H9 (cell line): ENCODE measurements around the gene HTR5A. TPM values are rescaled to one million over a fixed set of nuclear protein-coding genes. Genes with fewer than 3 reads are reported as not detected.

Experiments used
- DNase-seq: peaks from one replicate; pipeline ENCODE4 v3.0.0-alpha.2; 2017
- H2AFZ ChIP-seq: one replicate; pipeline ENCODE4 v1.6.1; 2013; ENCODE audit warnings: mild to moderate bottlenecking, low read length, control low read depth, moderate library complexity
- H2AK5ac ChIP-seq: 2 replicates; pipeline ENCODE4 v1.6.1; 2013; ENCODE audit warnings: low read length, control low read depth, mixed read lengths; ENCODE audit not compliant: insufficient read length
- H2BK120ac ChIP-seq: one replicate; pipeline ENCODE4 v1.6.1; 2013; ENCODE audit warnings: low read depth, mild to moderate bottlenecking, low read length, control low read depth, inconsistent platforms; ENCODE audit not compliant: poor library complexity, severe bottlenecking
- H2BK12ac ChIP-seq: 2 replicates; pipeline ENCODE4 v1.6.1; 2013; ENCODE audit warnings: low read length, control low read depth, mixed read lengths, low read depth; ENCODE audit not compliant: insufficient read length
- H2BK15ac ChIP-seq: 2 replicates; pipeline ENCODE4 v1.6.1; 2013; ENCODE audit warnings: low read depth, low read length, control low read depth
- H2BK20ac ChIP-seq: one replicate; pipeline ENCODE4 v1.6.1; 2013; ENCODE audit warnings: low read depth, mild to moderate bottlenecking, low read length, control low read depth, inconsistent platforms; ENCODE audit not compliant: poor library complexity, severe bottlenecking
- H2BK5ac ChIP-seq: 2 replicates; pipeline ENCODE4 v1.6.1; 2013; ENCODE audit warnings: low read length, control low read depth, mixed read lengths; ENCODE audit not compliant: insufficient read length
- H3K14ac ChIP-seq: 2 replicates; pipeline ENCODE4 v1.6.1; 2013; ENCODE audit warnings: low read length, control low read depth; ENCODE audit not compliant: insufficient read depth
- H3K18ac ChIP-seq: 2 replicates; pipeline ENCODE4 v1.6.1; 2013; ENCODE audit warnings: low read depth, mild to moderate bottlenecking, mixed read lengths, low read length, control low read depth; ENCODE audit not compliant: insufficient read length
- H3K23ac ChIP-seq: 2 replicates; pipeline ENCODE4 v1.6.1; 2013; ENCODE audit warnings: low read length, control low read depth, mixed read lengths, low read depth; ENCODE audit not compliant: insufficient read length
- H3K23me2 ChIP-seq: 2 replicates; pipeline ENCODE4 v1.6.1; 2013; ENCODE audit warnings: low read depth, mild to moderate bottlenecking, mixed read lengths, low read length, control low read depth; ENCODE audit not compliant: insufficient read length, poor library complexity, severe bottlenecking
- H3K27ac ChIP-seq: 2 replicates; pipeline ENCODE4 v1.5.1; 2013; ENCODE audit warnings: low read length, control low read depth, mixed read lengths, low read depth; ENCODE audit not compliant: insufficient read length
- H3K27me3 ChIP-seq: 2 replicates; pipeline ENCODE4 v1.6.1; 2013; ENCODE audit warnings: low read length, control low read depth, inconsistent platforms; ENCODE audit not compliant: insufficient read depth
- H3K4ac ChIP-seq: 2 replicates; pipeline ENCODE4 v1.6.1; 2013; ENCODE audit warnings: low read depth, mild to moderate bottlenecking, control low read depth, inconsistent platforms, low read length, moderate library complexity
- H3K4me1 ChIP-seq: 2 replicates; pipeline ENCODE4 v1.6.1; 2013; ENCODE audit warnings: low read length, control low read depth, inconsistent platforms; ENCODE audit not compliant: insufficient read depth
- H3K4me2 ChIP-seq: 2 replicates; pipeline ENCODE4 v1.6.1; 2013; ENCODE audit warnings: low read length, control low read depth, mixed read lengths; ENCODE audit not compliant: insufficient read length, insufficient read depth
- H3K56ac ChIP-seq: 2 replicates; pipeline ENCODE4 v1.6.1; 2013; ENCODE audit warnings: low read depth, mild to moderate bottlenecking, mixed read lengths, low read length, control low read depth; ENCODE audit not compliant: insufficient read length
- H3K79me1 ChIP-seq: 2 replicates; pipeline ENCODE4 v1.6.1; 2013; ENCODE audit warnings: low read depth, mild to moderate bottlenecking, moderate library complexity, low read length, control low read depth, inconsistent platforms; ENCODE audit not compliant: insufficient read depth, poor library complexity, severe bottlenecking
- H3K79me2 ChIP-seq: 2 replicates; pipeline ENCODE4 v1.6.1; 2013; ENCODE audit warnings: low read length, control low read depth, inconsistent platforms; ENCODE audit not compliant: insufficient read depth
- H3K9ac ChIP-seq: 2 replicates; pipeline ENCODE4 v1.6.1; 2013; ENCODE audit warnings: low read length, control low read depth, mixed read lengths; ENCODE audit not compliant: insufficient read length; ENCODE audit errors: extremely low read depth
- H3K9me3 ChIP-seq: one replicate; pipeline ENCODE4 v1.6.1; 2013; ENCODE audit warnings: low read depth, low read length, inconsistent platforms; ENCODE audit not compliant: control insufficient read depth
- H3T11ph ChIP-seq: one replicate; pipeline ENCODE4 v1.6.1; 2013; ENCODE audit warnings: mild to moderate bottlenecking, low read length, control low read depth, inconsistent platforms
- H4K20me1 ChIP-seq: one replicate; pipeline ENCODE4 v1.6.1; 2013; ENCODE audit not compliant: control insufficient read depth, insufficient read length, insufficient read depth
- H4K5ac ChIP-seq: 2 replicates; pipeline ENCODE4 v1.6.1; 2013; ENCODE audit warnings: low read depth, mild to moderate bottlenecking, mixed read lengths, low read length, control low read depth; ENCODE audit not compliant: insufficient read length
- H4K8ac ChIP-seq: replicated peaks from 2 replicates; pipeline ENCODE4 v1.6.1; 2013; ENCODE audit warnings: low read length, control low read depth, mixed read lengths, low read depth; ENCODE audit not compliant: insufficient read length
- H4K91ac ChIP-seq: 2 replicates; pipeline ENCODE4 v1.6.1; 2013; ENCODE audit warnings: low read depth, mild to moderate bottlenecking, moderate library complexity, mixed read lengths, low read length, control low read depth; ENCODE audit not compliant: insufficient read length
- H3K27ac Mint-ChIP-seq, 3 experiments: 2 replicates in 2 of 3; 3 replicates in 1 of 3; pipeline ENCODE4 v1.8.0; 2020 to 2021; ENCODE audit warnings: mixed read lengths in 3 of 3, mild to moderate bottlenecking in 1 of 3, moderate library complexity in 1 of 3
- H3K27me3 Mint-ChIP-seq: 2 replicates; pipeline ENCODE4 v1.8.0; 2021; ENCODE audit warnings: low read depth, mild to moderate bottlenecking, moderate library complexity, mixed read lengths
- H3K36me3 Mint-ChIP-seq, 3 experiments: 2 replicates in 2 of 3; 3 replicates in 1 of 3; pipeline ENCODE4 v1.8.0; 2020 to 2021; ENCODE audit warnings: low read depth in 3 of 3, mixed read lengths in 3 of 3; ENCODE audit not compliant: insufficient read depth in 1 of 3
- H3K4me1 Mint-ChIP-seq, 2 experiments: 2 replicates each; pipeline ENCODE4 v1.8.0; 2020; ENCODE audit warnings: mixed read lengths in 2 of 2
- H3K4me3 Mint-ChIP-seq, 2 experiments: 2 replicates in 1 of 2; 3 replicates in 1 of 2; pipeline ENCODE4 v1.8.0; 2020 to 2021; ENCODE audit warnings: mild to moderate bottlenecking in 2 of 2, mixed read lengths in 2 of 2, moderate library complexity in 1 of 2
- H3K9me3 Mint-ChIP-seq, 2 experiments: 2 replicates in 1 of 2; 3 replicates in 1 of 2; pipeline ENCODE4 v1.8.0; 2020; ENCODE audit warnings: mild to moderate bottlenecking in 2 of 2, mixed read lengths in 2 of 2, moderate library complexity in 1 of 2
- CTCF ChIP-seq: fragments of 200-600 bp; sonication (generic); conservative IDR thresholded peaks from 3 replicates; pipeline ENCODE4 v1.8.0; 2021; ENCODE audit warnings: antibody characterized with exemption, mild to moderate bottlenecking
- WGBS: extraction: QIAGEN DNeasy Blood & Tissue Kit; methylation state at CpG from one replicate; pipeline ENCODE4 v1.1.7; 2013; ENCODE audit warnings: missing lambda C conversion rate, low lambda C conversion rate, mixed read lengths; ENCODE audit not compliant: insufficient read length; ENCODE audit errors: extremely low coverage; 5-methylcytosine and 5-hydroxymethylcytosine counted together
- long read RNA-seq: library from polyadenylated mRNA; unstranded; transcript quantifications from one replicate; pipeline ENCODE4 v2.0.0, GENCODE V29; 2020
- total RNA-seq: library from RNA; stranded (reverse); gene quantifications from 2 replicates; pipeline ENCODE4 v1.2.1, GENCODE V29; 2021

HTR5A gene
- not detected in 2 replicates for total RNA-seq
- long read RNA-seq = 0 reads

GRCh38 chr7:155069992-155070751 is at the start of gene HTR5A:
HTR5A (plus strand) TSS chr7:155070324; CDS start chr7:155070900, 576 bp downstream.
- no peak within 1 kb of the TSS for H2AFZ ChIP-seq
- H2BK20ac ChIP-seq = no peak within 1 kb of the TSS
- H2BK15ac ChIP-seq = no peak within 1 kb of the TSS
- peak within 1 kb of the TSS; percentile 55 to 72 for H3K4me3 Mint-ChIP-seq
- H3K9me3 Mint-ChIP-seq = no peaks in the 10 kb centered on the region
- no peak within 1 kb of the TSS for H3K23ac ChIP-seq
- no peak within 1 kb of the TSS for H3K18ac ChIP-seq
- TF ChIP-seq CTCF = peak; percentile 33; the same call in 1 of the 3 replicates
- H3K23me2 ChIP-seq = peaks cover 8% of the 10 kb centered on the region
- H4K91ac ChIP-seq = no peak within 1 kb of the TSS
- H4K5ac ChIP-seq = no peak within 1 kb of the TSS
- no peak within 1 kb of the TSS for H3K56ac ChIP-seq
- H3K4me2 ChIP-seq = peak within 1 kb of the TSS; percentile 67
- no peak within 1 kb of the TSS; the same call in 1 of the 2 replicates for H3K14ac ChIP-seq
- H2BK120ac ChIP-seq = no peak within 1 kb of the TSS
- H2AK5ac ChIP-seq = no peak within 1 kb of the TSS
- H3K9me3 ChIP-seq = no peaks in the 10 kb centered on the region
- no peak within 1 kb of the TSS for H4K8ac ChIP-seq
- no peak within 1 kb of the TSS for H3K27ac ChIP-seq
- no CpG with 5 or more reads among the region's 48 CpGs for WGBS
- peaks cover 2 to 8% of the 10 kb centered on the region in 2 experiments; a peak in 3 of 4 replicates for H3K4me1 Mint-ChIP-seq
- H3K36me3 Mint-ChIP-seq = no peaks in the 10 kb centered on the region
- no peak within 1 kb of the TSS for H2BK5ac ChIP-seq
- no peak within 1 kb of the TSS for H2BK12ac ChIP-seq
- H3K27me3 ChIP-seq = peaks cover 13% of the 10 kb centered on the region; the same call in 1 of the 2 replicates
- no peak within 1 kb of the TSS for H3K4ac ChIP-seq
- peak; percentile 96 for DNase-seq
- H3K4me1 ChIP-seq = no peaks in the 10 kb centered on the region
- H3K27ac Mint-ChIP-seq = no peak within 1 kb of the TSS
- H3K27me3 Mint-ChIP-seq = peaks cover 54% of the 10 kb centered on the region
- H3K79me2 ChIP-seq = no peaks in the 10 kb centered on the region
- H3K79me1 ChIP-seq = no peaks in the 10 kb centered on the region
- H4K20me1 ChIP-seq = no peaks in the 10 kb centered on the region
- H3T11ph ChIP-seq = no peak within 1 kb of the TSS
- H3K9ac ChIP-seq = no peak within 1 kb of the TSS
